Midbrain (tissue), 1 donor: ENCODE results near the gene RAB20.
"Not testable (repeated sequence)": the region's sequence is repeated elsewhere in the genome, so short reads cannot be mapped to it uniquely, and the experiment has no call there.

Source experiments
- DNase-seq: peaks from one replicate; lab custom pipeline; 2025; lab: John Stamatoyannopoulos, UW

RAB20 gene

DNA sequence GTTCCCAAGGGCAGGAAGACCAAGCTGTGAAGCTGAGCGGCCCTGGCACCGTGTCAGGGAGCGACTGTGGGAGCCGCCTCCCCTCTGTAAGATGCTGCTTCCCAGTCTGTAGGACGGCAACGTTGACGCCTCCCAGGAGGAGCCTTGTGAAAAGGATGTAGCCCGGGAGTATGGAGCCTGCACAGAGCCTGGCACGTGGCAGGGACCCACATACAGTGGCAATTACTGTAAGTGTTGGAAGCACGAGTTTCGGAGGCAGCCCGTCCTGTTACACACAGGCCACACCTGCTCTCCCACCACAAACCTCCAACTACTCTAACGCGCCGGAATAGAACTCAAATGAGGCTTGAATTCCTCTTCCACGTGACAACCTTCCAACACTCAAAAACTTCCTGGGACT is 6.6 kb downstream of the RAB20 start:
- no peak for DNase-seq

DNA sequence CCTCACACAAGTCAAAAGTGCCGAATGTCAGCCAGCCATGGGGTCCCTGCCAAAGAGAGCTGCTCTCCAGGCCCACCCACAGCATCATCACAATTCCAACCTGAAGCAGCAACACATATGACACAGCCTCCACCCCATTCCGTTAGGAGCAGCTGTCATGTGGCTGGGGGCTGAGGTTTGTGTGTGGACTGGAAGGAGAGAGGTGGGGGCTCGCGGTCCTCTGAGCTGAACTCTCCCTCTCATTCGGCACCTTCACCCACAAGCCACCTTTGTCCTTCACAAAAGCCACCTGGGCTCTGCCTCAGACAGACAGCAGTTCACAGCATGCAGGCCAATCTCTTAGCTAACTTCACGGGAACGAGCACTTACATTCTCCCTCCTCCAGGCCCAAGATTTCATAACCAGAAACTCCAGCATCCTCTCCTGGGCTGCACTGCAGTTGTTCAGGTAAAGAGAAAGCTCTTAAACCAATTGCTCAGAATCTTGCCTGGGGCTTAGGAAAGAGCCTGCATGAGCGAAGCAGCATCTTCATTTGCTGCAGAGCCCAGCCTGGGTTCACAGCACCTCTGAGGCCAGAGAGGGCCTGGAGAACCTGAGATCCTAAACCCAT is 7.2 kb downstream of the RAB20 start:
- no peak for DNase-seq

DNA sequence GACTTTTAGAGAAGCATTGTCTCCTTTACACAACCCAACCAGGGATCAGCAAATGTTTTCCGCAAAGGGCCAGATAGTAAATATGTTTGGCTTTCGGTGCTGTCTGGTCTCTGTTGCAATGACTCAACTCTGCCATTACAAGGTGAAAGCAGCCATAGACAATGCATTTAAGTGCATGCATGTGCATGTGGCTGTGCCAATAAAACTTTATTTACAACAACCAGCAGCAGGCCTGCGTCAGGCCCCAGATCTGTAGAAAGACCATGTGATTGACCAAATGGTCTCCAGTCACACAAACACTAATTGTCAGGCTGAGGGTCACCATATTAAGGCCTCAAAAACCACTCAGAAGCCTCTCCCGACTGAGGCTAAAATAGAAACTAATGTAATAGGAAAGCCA is 8.1 kb downstream of the RAB20 start:
- DNase-seq: no peak

DNA sequence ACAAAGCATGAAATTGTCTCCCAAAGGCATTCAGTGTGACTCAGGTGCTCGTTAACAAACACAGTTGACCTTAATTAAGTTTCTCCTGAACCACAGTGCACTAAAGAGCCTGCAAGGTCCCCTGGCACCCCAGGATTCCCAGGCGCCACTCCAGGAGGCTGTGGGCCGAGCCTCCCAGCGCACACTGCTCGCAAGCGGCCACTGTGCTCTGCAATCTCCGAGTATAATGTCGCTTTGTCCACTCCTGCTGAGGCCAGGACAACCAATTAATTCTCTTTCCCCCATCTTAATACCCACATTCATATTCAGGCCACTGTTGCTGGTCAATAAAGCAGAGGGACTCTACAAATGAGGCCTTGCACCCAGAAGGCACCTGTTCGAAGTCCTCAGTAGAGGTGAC is 8.8 kb downstream of the RAB20 start:
- DNase-seq: no peak

DNA sequence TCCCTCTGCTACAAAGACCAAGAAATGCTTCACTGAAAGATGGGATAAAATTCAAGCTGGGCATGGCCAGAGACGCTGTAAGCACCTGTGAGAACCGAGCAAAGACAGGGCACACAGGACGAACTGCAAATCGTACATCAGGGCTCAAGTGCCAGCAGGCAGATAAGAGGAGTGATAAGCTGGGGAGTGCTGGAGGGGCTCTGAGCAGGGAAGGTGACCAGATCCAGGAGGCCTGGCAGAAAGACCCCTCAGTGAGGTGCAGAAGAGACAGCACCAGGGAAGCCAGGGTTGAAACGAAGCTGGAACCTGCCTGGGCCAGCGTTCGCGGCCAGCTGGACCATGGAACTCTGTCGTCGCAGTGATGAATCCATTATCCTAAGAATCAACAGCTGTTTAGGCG is 10.2 kb downstream of the RAB20 start:
- DNase-seq: no peak

DNA sequence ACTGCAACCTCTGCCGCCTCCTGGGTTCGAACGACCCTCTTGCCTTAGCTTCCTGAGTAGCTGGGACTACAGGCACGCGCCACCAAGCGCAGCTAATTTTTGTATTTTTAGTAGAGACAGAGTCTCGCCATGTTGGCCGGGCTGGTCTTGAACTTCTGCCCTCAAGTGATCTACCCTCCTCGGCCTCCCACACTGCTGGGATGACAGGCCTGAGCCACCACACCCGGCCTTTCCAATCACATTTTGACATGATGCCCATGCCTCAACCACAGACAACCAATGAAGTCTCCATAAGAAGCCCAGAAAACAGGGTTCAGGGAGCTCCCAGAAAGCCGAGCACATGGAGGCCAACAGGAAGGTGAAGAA is 11.7 kb downstream of the RAB20 start:
- DNase-seq: no peak

DNA sequence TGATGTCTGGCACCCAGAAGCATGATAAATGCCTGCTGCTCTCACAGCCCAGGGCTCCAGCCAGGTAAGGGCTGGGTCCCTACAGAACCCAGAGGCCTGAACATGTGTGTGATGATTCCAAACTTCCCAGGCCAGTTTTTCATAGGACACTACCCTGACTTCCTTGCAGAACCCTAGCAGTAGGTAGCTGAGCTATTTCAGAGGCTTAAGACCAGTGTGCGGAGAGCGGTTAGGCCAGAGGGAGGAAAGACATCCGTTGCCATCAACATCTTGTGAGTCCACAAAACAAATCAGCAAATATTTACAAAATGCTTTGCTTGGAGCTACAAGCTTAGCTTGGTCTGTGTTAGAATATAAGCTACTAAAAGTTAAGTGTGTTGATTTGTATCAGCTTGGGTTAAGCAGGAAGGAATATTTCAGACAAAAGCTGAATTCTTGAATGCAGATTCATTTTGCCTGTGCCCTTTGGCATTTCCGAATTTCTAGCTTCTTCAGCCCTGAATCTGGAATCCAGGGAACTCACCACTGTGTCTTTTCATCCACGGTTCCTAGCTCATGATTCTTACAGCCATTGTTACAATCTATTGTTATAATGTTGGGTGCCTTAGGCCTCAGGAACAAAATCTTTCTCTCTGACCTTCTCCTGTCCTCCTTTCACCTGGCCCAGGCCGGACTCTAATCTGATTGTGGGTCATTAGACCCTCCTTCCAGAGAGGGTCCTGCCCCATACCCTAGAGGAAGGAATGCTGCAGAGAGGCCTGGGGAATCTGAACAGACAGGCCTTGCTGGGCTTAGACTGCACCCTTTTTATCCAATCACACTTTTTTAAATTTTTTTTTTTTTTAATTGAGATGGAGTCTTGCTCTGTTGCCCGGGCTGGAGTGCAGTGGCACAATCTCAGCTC is 12.4 kb downstream of the RAB20 start:
- DNase-seq: no peak

DNA sequence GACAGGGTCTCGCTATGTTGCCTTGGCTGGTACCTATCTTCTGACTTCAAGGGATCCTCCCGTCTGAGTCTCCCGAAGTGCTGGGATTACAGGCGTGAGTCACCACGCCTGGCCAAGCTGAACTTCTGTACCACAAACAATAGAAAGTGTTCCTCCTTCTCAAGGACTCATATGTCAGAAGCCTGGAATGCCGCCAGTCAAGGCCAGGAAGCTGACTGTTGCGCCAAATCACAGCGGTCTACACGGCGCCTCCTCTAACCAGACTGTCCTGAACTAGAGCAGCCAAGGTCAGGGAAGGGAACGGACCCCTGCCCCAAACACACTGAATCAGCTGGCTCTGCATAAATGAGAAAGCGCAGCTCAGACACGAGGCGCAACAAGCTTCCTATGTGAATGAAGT is 14.6 kb downstream of the RAB20 start:
- DNase-seq: no peak

DNA sequence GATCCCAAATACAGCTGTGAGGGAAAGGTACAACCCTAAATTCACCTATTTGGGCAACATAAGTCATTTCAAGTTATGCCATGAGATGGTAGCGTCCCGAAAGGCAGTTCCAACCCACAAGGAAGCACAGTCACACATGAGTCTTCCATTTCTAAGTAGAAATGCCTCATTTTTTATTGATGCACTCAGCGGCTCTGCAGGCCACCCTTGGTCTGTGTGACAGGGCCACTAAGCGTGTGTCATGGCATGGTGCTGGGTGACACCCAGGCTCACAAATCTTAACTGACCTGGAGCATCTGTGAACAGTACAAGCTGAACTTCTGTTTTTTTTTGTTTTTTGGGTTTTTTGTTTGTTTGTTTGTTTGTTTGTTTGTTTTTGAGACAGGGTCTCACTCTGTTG is 15.1 kb downstream of the RAB20 start:
- DNase-seq: no peak

DNA sequence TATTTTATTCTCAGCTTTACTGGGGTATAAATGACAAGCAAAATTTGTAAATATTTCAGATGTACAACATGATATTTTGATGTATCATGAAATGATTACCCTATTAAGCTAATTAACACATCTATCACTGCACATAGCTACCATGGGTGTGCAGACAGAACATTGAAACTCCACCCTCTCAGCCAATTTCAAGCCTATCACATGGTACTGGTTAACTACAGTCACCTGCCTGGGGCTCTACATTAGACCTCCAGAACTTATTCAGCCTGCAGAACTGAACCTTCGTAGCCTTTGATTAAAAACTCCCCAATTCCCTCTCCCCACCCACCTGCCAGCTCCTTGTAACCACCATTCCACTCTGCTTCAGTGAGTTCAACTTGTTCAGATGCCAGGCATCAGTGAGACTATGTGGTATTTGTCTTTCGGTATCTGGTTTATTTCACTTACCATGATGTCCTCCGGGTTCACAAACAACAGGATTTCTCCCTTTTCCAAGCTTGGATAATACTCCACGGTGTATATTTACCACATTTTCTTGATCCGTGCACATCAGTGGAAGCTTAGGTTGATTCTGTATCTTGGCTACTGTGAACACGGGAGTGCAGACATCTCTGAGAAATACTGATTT is 19.2 kb downstream of the RAB20 start:
- DNase-seq: no peak

DNA sequence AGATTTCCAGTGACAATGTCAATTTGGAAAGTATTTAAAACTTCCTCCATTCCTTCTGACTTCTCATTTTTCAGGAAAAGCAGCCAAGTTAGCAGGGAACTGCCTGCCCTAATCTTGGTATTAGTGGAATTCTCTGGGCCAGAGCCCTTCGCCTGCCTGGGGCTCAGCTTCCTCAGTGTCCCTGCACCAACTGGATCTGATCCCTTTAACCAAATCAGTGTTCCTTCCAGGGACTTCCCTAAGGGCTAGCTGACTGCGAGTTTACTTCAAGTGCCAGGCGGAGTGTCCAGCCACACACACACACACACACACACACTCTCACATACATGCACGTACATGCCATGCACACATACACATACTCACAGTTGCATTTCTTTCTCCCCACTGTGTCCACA is 20.0 kb downstream of the RAB20 start:
- DNase-seq: no peak

DNA sequence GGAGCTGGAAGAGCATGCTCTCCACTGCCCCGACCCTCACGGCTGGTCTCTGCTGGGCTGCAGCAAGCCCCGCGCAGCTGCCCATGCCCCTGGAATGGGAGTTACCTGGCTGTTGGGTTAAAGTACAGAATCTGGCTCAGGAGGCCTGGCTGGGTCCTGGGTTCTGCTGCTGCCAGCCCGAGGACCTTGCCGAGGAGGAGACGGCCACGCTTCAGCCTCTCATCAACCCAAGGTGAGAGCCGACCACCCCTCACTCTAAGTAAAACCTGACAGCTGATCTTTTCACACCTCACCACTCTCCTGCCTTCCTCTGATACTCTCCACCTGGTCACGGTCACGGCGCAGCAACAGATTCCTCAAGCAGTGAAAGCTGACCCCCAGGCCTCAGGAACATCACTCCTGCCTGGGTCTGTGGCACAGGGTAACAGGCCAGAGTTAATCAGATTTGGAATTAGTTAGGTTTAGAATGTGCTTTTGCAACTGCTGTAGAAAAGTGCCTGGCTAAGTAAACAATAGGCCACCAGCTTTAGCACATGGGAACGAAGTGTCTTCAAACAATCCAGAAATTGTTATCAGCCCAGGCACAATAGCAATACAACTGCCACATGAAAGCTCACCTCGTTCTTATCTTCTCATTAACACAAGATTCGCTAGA is 20.5 kb downstream of the RAB20 start:
- DNase-seq: no peak

DNA sequence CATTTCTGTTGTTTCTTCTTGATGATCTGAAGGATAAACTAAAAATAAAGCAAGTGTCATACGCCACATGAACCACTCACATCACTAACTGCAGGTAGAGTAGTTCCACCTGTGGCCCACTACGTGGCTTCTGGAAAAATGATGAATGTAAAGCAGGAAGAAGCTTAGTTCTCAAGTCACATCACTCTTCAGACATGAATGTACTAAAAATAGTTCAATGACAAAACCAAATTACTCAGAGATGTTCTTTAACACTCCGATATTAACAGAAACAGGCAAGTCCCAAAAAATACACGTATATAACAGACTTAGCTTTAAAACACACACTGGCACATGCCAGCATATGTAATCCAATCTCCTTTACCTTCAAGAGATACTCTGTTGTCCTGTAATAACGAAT is 21.6 kb downstream of the RAB20 start:
- DNase-seq: no peak

DNA sequence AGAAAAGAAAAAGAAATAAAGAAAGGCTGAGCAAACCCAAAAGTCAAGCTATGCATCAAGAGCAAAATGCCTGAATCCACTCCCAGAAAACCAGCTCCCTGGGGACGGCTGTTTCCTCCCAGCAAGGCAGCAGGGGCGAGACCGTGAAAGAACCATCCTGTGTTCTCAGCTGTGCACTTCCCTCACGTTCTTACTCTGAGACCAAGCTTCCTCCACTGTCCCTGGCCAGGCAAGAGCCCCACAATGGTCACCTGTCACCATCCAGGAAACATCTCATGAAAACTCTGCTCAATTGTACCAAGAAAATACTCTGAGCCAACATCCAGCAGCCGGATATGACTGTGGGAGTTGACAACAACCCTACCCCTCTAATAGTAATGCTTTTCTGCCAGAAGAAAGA is 22.9 kb downstream of the RAB20 start:
- DNase-seq: no peak

DNA sequence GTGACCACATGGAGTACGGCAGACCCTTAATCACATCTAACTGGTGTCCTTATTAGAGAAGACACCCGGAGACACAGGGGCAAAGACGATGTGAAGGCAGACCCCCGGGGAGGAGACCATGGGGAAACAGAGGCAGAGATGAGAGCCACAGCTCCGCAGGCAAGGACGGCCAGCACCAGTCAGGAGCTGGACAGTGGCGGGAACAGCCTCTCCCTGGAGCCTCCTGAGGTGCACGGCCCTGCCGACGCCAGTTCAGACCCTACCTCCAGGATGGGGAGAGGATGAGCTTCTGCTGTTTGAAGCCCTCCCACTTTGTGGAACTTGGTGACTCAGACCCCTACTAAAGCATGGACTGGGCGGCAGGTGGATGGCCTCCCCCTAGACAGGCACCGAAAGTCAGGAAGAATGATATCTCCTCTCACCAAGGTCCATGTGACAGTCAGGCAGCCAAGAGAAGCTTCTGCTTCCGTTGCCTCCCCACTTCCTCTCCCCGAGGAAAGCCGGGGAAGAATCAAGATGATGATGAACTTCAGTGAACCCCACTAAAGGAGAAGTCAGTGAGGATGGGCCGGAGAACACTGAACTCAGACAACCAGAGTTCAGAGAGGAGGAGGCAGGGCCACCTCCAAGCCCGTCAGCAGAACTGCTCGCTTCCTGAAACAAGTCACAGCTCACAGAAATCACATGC is 25.4 kb downstream of the RAB20 start:
- DNase-seq: no peak

DNA sequence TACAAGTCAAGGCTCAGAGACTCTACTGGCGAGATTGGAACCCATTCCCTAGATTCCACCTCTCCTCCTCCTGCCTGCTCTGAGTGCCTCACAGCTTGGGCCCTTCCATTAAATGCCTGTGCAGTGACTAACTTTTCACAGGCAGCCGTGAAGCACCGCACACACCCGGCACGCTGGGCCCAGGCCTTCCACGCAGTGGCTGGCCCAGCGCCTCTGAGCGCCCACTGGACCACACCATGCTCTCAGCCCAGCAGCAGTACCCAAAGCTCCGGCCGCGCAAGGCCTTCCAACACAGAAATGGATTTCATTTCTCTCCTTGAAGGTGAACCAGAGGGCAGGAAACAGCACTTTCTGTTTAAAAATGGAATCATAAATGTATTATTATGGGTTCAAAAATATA is 26.0 kb downstream of the RAB20 start:
- no peak for DNase-seq

DNA sequence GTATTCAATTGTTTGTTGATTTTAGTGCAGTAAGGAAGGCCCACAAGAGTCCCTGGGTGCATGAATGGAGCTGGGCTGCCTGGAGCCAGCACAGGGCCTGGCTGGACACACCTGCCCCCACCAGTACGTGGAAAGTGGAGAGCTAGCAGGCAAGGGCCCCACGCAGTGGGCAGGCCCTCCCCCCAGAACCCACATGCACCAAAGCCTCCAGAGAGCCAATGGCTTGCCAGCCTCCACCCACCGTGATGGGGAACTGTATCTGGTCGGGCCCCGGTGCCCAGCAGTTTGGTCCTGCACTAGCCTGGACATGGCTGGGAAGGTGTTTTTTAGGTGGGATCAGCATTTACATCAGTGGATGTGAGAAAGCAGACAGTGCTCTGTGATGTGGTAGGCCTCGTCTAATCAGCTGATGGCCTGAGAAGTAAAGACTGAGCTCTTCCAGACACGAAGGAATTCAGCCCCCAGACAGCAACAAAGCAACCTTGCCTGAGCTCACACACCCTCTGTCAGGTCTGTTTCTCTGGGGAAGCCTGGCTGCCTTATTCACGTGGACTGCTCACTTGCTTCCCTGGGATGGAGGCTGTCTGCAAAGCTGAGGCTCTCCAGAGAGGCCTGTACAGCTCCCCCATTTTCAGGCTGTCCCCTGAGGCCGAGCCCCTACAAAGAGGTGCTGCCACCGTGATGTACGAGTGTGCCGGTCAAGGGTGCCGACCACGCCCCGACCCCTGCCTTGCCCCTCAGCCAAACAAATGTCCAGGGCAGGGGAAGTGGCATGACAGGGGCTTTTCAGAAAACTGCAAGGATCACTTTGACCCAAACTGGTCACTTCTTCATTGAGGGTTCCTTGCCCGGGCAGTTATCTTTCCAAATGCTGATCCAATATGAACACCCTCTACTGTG is 27.5 kb downstream of the RAB20 start:
- no peak for DNase-seq

DNA sequence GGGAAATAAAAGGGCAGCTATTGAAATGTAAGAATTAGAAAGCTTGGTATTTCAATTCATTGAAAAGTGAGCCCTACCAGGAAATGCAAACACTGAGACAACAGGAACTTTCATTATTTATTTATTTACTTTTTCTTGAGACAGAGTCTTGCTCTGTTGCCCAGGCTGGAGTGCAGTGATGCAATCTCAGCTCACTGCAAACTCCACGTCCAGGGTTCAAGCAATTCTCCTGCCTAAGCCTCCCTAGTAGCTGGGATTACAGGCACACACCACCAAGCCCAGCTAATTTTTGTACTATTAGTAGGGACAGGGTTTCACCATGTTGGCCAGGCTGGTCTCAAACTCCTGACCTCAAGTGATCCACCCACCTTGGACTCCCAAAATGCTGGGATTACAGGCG is 29.3 kb downstream of the RAB20 start:
- DNase-seq: not testable (repeated sequence)

DNA sequence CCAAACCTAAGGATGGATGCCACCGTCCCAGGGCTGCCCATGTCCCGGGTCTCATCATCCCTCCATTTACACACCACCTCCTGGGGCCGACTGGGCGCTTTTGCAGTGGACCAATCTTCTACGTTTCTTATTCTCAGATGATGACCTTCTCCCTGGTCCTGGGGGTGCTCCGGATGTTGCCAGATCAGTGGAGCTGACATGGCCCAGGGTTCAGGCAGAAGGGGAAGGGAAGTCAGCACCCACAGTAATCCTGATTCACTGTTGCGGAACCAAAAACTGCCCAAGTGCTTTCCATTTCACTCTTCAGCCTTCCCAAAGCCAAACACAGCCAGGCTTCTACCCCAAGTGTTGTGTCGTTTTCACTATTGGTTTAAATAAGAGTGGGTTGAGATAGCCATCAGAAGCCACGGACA is 29.8 kb downstream of the RAB20 start:
- DNase-seq: no peak

DNA sequence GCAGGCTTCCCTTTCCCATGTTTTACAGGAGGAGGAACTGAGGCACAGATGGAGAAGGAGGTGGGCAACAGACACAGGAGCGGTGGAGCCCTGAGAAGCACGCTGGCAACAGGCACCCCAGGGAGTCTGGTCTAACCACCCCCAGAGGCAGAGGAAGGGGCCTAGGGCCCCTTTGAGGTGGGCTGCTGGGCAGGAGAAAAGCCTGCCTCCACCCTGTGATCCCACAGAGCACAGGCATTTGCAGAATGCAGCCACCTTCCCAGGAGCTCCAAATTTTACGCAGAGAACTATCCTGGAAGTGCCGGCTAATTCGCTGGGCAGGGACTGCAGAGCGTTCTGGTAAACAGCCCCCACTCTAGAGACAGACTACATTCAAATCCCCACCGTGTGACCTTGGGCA is 30.4 kb downstream of the RAB20 start:
- DNase-seq: no peak
